Panc1 (cell line): ENCODE measurements around the gene ZNF644.

ENCODE experiments used
- POLR2AphosphoS5 ChIP-seq: IDR thresholded peaks from 2 replicates; pipeline ENCODE4 v1.6.1; 2012; ENCODE audit warnings: mild to moderate bottlenecking, low read depth, low read length, moderate library complexity
- TCF7L2 ChIP-seq: IDR thresholded peaks from 2 replicates; pipeline ENCODE4 v1.6.1; 2011; ENCODE audit warnings: mild to moderate bottlenecking, low read depth, low read length, inconsistent platforms
- TF ChIP-seq, protein P1 (sequence below): fragments of 450-650 bp; IDR thresholded peaks from 2 replicates; pipeline ENCODE4 v1.5.1; 2017; ENCODE audit warnings: mild to moderate bottlenecking

DNA sequence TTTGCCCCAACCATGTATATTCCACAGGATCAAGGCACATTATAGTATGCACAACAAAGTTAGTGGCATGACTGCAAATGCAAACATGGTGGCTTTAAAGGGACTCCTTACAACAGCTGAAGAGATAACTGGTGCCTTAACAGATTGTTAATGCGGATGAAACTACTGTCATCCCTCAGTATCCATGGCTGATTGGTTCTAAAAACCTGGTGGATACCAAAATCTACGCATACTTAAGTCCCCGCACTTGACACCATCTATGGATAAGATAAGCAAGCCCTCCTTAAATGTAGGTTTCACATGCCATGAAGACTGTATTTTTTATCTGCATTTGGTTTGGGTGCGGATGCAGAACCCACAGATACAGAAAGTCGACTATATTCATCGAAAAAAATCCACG is 73.5 kb downstream of the ZNF644 start:
- TF ChIP-seq, protein P1, sequence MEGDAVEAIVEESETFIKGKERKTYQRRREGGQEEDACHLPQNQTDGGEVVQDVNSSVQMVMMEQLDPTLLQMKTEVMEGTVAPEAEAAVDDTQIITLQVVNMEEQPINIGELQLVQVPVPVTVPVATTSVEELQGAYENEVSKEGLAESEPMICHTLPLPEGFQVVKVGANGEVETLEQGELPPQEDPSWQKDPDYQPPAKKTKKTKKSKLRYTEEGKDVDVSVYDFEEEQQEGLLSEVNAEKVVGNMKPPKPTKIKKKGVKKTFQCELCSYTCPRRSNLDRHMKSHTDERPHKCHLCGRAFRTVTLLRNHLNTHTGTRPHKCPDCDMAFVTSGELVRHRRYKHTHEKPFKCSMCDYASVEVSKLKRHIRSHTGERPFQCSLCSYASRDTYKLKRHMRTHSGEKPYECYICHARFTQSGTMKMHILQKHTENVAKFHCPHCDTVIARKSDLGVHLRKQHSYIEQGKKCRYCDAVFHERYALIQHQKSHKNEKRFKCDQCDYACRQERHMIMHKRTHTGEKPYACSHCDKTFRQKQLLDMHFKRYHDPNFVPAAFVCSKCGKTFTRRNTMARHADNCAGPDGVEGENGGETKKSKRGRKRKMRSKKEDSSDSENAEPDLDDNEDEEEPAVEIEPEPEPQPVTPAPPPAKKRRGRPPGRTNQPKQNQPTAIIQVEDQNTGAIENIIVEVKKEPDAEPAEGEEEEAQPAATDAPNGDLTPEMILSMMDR, result no peak
- no peak for TF ChIP-seq TCF7L2
- TF ChIP-seq POLR2AphosphoS5, result no peak
